GM23338 (cell line): ENCODE data around the gene FAM136A.

Source experiments
- CTCF ChIP-seq, 2 experiments: fragments of 200-600 bp in 1 of 2; sonication (generic) in 1 of 2; conservative IDR thresholded peaks; 2 replicates each; pipeline versions ENCODE4 v1.5.1 to v1.6.1; 2016 to 2017; ENCODE audit warnings: antibody characterized with exemption in 2 of 2, low read depth in 2 of 2, mild to moderate bottlenecking in 2 of 2, moderate library complexity in 1 of 2
- EZH2 ChIP-seq: fragments of 200-600 bp; sonication (generic); IDR thresholded peaks from one replicate; pipeline ENCODE4 v1.8.0; 2017; ENCODE audit warnings: antibody characterized with exemption, mild to moderate bottlenecking, low read depth; ENCODE audit not compliant: unreplicated experiment
- EZH2phosphoT487 ChIP-seq: fragments of 200-600 bp; sonication (generic); IDR thresholded peaks from one replicate; pipeline ENCODE4 v1.8.1; 2018; ENCODE audit warnings: antibody characterized with exemption; ENCODE audit not compliant: unreplicated experiment
- JUNB ChIP-seq: IDR thresholded peaks from one replicate; pipeline ENCODE4 v1.6.1; 2016; ENCODE audit warnings: antibody characterized with exemption; ENCODE audit not compliant: unreplicated experiment
- NANOG ChIP-seq: IDR thresholded peaks from 2 replicates; pipeline ENCODE4 v1.6.1; 2016; ENCODE audit warnings: antibody characterized with exemption, borderline replicate concordance
- POLR2AphosphoS5 ChIP-seq: IDR thresholded peaks from 2 replicates; pipeline ENCODE4 v1.6.1; 2016; ENCODE audit warnings: antibody characterized with exemption, low read depth
- REST ChIP-seq: IDR thresholded peaks from one replicate; pipeline ENCODE4 v1.6.1; 2018; ENCODE audit warnings: antibody characterized with exemption; ENCODE audit not compliant: unreplicated experiment
- STAT1 ChIP-seq: IDR thresholded peaks from one replicate; pipeline ENCODE4 v1.6.1; 2016; ENCODE audit warnings: antibody characterized with exemption; ENCODE audit not compliant: unreplicated experiment
- ZNF331 ChIP-seq: fragments of 250-450 bp; sonication (Bioruptor Pico); IDR thresholded peaks from 2 replicates; pipeline ENCODE4 v1.5.0; 2020; ENCODE audit warnings: low read depth, mild to moderate bottlenecking, moderate library complexity

GRCh38 chr2:70305531-70305930, 3.7 kb upstream of the FAM136A start:
- TF ChIP-seq POLR2AphosphoS5 (no peak), CTCF (conservative IDR thresholded peaks at IDR 0.05; ENCODE audit: low read depth in 2 of 2) (no peak), EZH2phosphoT487 (no peak), EZH2 (no peak), JUNB (no peak), ZNF331 (CRISPR knock-in tag) (no peak), STAT1 (no peak), NANOG (no peak), REST (no peak)
